Aorta (tissue), 5 donors: ENCODE results near the gene TNIK. TPM values are rescaled to one million over a fixed set of nuclear protein-coding genes. Genes with fewer than 3 reads are reported as not detected.

Experiments used
- ATAC-seq: fragments of 200-7000 bp; cut with Tn5 transposase; one replicate; pipeline ENCODE4 v1.9.1; 2022; ENCODE audit warnings: moderate library complexity; ENCODE audit not compliant: low FRiP score
- DNase-seq, 2 donors: peaks; one replicate each; pipeline ENCODE4 v3.0.0-alpha.2; 2020
- H3K27ac ChIP-seq, 2 donors: one replicate each; pipeline ENCODE4 v1.5.1; 2013; ENCODE audit warnings: low read length in 2 of 2, mild to moderate bottlenecking in 2 of 2, moderate library complexity in 2 of 2, control low read depth in 1 of 2, inconsistent platforms in 1 of 2, low read depth in 1 of 2
- H3K27me3 ChIP-seq, 2 donors: one replicate each; pipeline ENCODE4 v1.6.1; 2013; ENCODE audit warnings: control low read depth in 1 of 2, low read length in 1 of 2, mild to moderate bottlenecking in 1 of 2, moderate library complexity in 1 of 2; ENCODE audit not compliant: insufficient read depth in 2 of 2, control insufficient read depth in 1 of 2
- H3K36me3 ChIP-seq, 2 donors: one replicate each; pipeline ENCODE4 v1.6.1; 2013; ENCODE audit warnings: control low read depth in 1 of 2, low read length in 1 of 2, mild to moderate bottlenecking in 1 of 2; ENCODE audit not compliant: insufficient read depth in 2 of 2, control insufficient read depth in 1 of 2
- H3K4me1 ChIP-seq, 2 donors: one replicate each; pipeline ENCODE4 v1.6.1; 2013; ENCODE audit warnings: low read length in 2 of 2, control low read depth in 1 of 2, mild to moderate bottlenecking in 1 of 2, moderate library complexity in 1 of 2; ENCODE audit not compliant: insufficient read depth in 2 of 2, control insufficient read depth in 1 of 2
- H3K4me3 ChIP-seq, 2 donors: one replicate each; pipeline ENCODE4 v1.5.1; 2013; ENCODE audit warnings: low read length in 2 of 2, control low read depth in 1 of 2, mild to moderate bottlenecking in 1 of 2
- H3K9me3 ChIP-seq: one replicate; pipeline ENCODE4 v1.6.1; 2013; ENCODE audit warnings: mild to moderate bottlenecking, low read length; ENCODE audit not compliant: control insufficient read depth
- WGBS, 2 donors: extraction: QIAGEN DNeasy Blood & Tissue Kit; methylation state at CpG; one replicate each; pipeline ENCODE4 v1.1.7; 2013; 5-methylcytosine and 5-hydroxymethylcytosine counted together
- intact Hi-C, 2 donors: fragments of 100-400 bp; cut with DNase I; formaldehyde crosslinking; loops; one replicate each; pipeline versions ENCODE4 v1.14.2 to v1.15.0; 2022
- polyA plus RNA-seq, 2 donors: library from polyadenylated mRNA; stranded (reverse); fragments of 200-250 nt; gene quantifications; one replicate each; pipeline ENCODE4 v1.2.3, GENCODE V29; 2013
- total RNA-seq, 2 donors: library from RNA; stranded (reverse); fragmentation: NEBNext Ultra II Directional; extraction: Animal tissue kit (Norgen Biotek cat#: 25700); gene quantifications; one replicate each; pipeline ENCODE4 v1.2.1, GENCODE V29; 2021
- donor health status: healthy with polysubstance abuse.
- donor health status: Bipolar disorder and iron deficiency.
- donor health status: DM: no; HTN: no; CAD: no.
- donor health status: DM: no; HTN: no; CAD: no.
- donor health status: DM: yes; HTN: yes; CAD: no.

TNIK gene
- total and polyA plus RNA-seq, 4 donors: 4.7 to 14.6 (median 8.8) TPM

GRCh38 chr3:171358181-171358880 lies 101.9 kb downstream of the TNIK start:
- DNase-seq (no peak), ATAC-seq (no peak)
- Histone ChIP-seq H3K27ac (no peak overlapping the region), H3K9me3 (no peaks in the 10 kb centered on the region), H3K4me3 (no peak overlapping the region), H3K4me1 (peaks cover 0 to 2% of the 10 kb centered on the region in 2 donors), H3K27me3 (no peaks in the 10 kb centered on the region), H3K36me3 (no peaks in the 10 kb centered on the region)
- intact Hi-C loops: no loop called here
- WGBS, 2 donors: 87 to 89% methylated on average over 10 of the region's 10 CpGs

- DNase-seq: no peak
- peak; percentile 15 for ATAC-seq
- no peaks in the 10 kb centered on the region for H3K36me3 ChIP-seq
- peaks cover 0 to 2% of the 10 kb centered on the region in 2 donors for H3K4me1 ChIP-seq
- no peaks in the 10 kb centered on the region for H3K27me3 ChIP-seq
- H3K27ac ChIP-seq: no peak overlapping the region
- intact Hi-C loops: no loop called here
- WGBS, 2 donors: 97 to 98% methylated on average over 8 of the region's 8 CpGs
- H3K9me3 ChIP-seq: no peaks in the 10 kb centered on the region
- H3K4me3 ChIP-seq: no peak overlapping the region
Measured at GRCh38 chr3:171357721-171358120, 102.5 kb downstream of the TNIK start.

GRCh38 chr3:171356251-171356650 lies 104.0 kb downstream of the TNIK start:
- intact Hi-C loops: no loop called here
- Histone ChIP-seq H3K27me3 (no peaks in the 10 kb centered on the region), H3K36me3 (no peaks in the 10 kb centered on the region), H3K4me3 (no peak overlapping the region), H3K27ac (no peak overlapping the region), H3K4me1 (peaks cover 0 to 2% of the 10 kb centered on the region in 2 donors), H3K9me3 (no peaks in the 10 kb centered on the region)
- DNase-seq (no peak), ATAC-seq (no peak)
- 95% methylated on average over 3 of the region's 3 CpGs for WGBS, 2 donors

GRCh38 chr3:171354706-171355582 lies 105.3 kb downstream of the TNIK start:
- WGBS, 2 donors: 96 to 97% methylated on average over 4 of the region's 4 CpGs
- ATAC-seq: no peak
- no peak for DNase-seq
- H3K9me3 ChIP-seq: no peaks in the 10 kb centered on the region
- H3K4me1 ChIP-seq: peaks cover 0 to 2% of the 10 kb centered on the region in 2 donors
- H3K27me3 ChIP-seq: no peaks in the 10 kb centered on the region
- no peak overlapping the region for H3K4me3 ChIP-seq
- H3K36me3 ChIP-seq: no peaks in the 10 kb centered on the region
- H3K27ac ChIP-seq: no peak overlapping the region
- intact Hi-C loops: no loop called here

GRCh38 chr3:171354049-171354705 lies 106.0 kb downstream of the TNIK start:
- Histone ChIP-seq H3K27me3 (no peaks in the 10 kb centered on the region), H3K9me3 (no peaks in the 10 kb centered on the region), H3K36me3 (no peaks in the 10 kb centered on the region), H3K4me1 (peaks cover 2% of the 10 kb centered on the region in 2 donors), H3K4me3 (no peak overlapping the region), H3K27ac (no peak overlapping the region)
- intact Hi-C loops: no loop called here
- ATAC-seq (no peak), DNase-seq (no peak)
- WGBS, 2 donors: 83 to 87% methylated on average over 5 of the region's 5 CpGs

- no peak for ATAC-seq
- Histone ChIP-seq H3K27me3 (no peaks in the 10 kb centered on the region), H3K4me3 (no peak overlapping the region), H3K27ac (no peak overlapping the region), H3K9me3 (no peaks in the 10 kb centered on the region), H3K4me1 (peaks cover 2 to 3% of the 10 kb centered on the region in 2 donors), H3K36me3 (no peaks in the 10 kb centered on the region)
- 94% methylated on average over 4 of the region's 4 CpGs for WGBS, 2 donors
- intact Hi-C loops: no loop called here
- DNase-seq: no peak
Measured at GRCh38 chr3:171353423-171353822, 106.8 kb downstream of the TNIK start.

GRCh38 chr3:171352387-171352935 lies 107.7 kb downstream of the TNIK start:
- Histone ChIP-seq H3K4me3 (no peak overlapping the region), H3K36me3 (no peaks in the 10 kb centered on the region), H3K4me1 (peaks cover 2 to 3% of the 10 kb centered on the region in 2 donors), H3K27me3 (no peaks in the 10 kb centered on the region), H3K27ac (no peak overlapping the region), H3K9me3 (no peaks in the 10 kb centered on the region)
- no peak for DNase-seq
- ATAC-seq: no peak
- 92 to 93% methylated on average over 2 of the region's 2 CpGs for WGBS, 2 donors
- intact Hi-C loops: no loop called here

- WGBS, 2 donors: 94 to 96% methylated on average over 1 of the region's 1 CpG
- Histone ChIP-seq H3K9me3 (no peaks in the 10 kb centered on the region), H3K27me3 (no peaks in the 10 kb centered on the region), H3K4me1 (peaks cover 2 to 3% of the 10 kb centered on the region in 2 donors), H3K36me3 (no peaks in the 10 kb centered on the region), H3K4me3 (no peak overlapping the region), H3K27ac (no peak overlapping the region)
- ATAC-seq: no peak
- no peak for DNase-seq
- intact Hi-C loops: no loop called here
Measured at GRCh38 chr3:171351676-171352075, 108.5 kb downstream of the TNIK start.
